Measurements from ENCODE around the gene VSIG10L2. TPM values are rescaled to one million over a fixed set of nuclear protein-coding genes. Genes with fewer than 3 reads are reported as not detected.
A peak's percentile ranks its signal among the peaks of the same experiment; 100 is the strongest.

Gene VSIG10L2
- total and polyA plus RNA-seq, 2 donors = 0.08 to 0.48 TPM

DNA sequence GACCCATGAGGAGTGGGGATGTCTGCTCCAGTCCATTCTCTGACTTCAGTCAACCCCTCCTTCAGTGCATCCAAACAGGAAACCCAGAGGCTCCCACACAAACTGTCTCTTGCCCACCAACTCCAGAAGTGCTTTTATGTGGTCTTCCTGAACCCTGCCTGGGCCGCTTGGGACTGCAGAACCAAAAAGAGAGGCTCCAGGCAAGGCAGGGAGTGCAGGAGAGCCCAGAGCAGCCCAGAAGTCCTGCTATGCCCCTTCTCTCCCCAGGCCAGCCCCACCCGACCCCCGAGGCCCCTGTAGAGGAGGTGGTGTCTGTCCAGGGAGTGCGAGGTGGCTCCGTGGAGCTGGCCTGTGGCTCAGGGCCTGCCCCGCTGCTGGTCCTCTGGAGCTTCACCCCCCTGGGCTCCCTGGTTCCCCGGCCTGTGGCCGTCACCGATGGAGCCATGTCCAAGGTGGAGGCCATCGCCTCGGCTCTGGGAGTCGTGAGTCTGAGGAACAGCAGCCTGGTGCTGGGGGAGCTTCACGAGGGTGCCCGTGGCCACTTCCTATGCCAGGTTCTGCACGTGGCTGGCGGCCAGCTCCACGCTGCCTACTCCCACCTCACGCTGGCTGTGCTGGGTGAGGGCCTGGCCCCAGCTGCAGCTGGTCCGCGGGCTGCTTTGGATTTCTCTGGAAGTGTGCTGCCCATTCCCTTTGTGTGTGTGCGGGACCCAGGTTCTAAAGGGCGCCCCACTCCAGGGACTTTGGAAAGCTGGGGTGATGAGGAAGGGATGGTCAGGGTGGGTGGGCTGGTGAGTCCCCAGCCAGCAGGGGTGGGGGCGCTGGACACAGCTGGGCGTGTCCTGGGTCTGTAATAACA lies 1.8 kb downstream of the VSIG10L2 start:
- Histone ChIP-seq H3K36me3 (ENCODE audit: insufficient read depth) (no peaks in the 10 kb centered on the region), H3K27ac (ENCODE audit: low read depth) (no peak overlapping the region), H3K4me3 (ENCODE audit: low read depth, low read length) (no peak overlapping the region), H3K4me1 (ENCODE audit: insufficient read depth) (no peaks in the 10 kb centered on the region)
- whole genome bisulfite sequencing = 88% methylated on average over 24 of the region's 24 CpGs
- no peak for DNase-seq (ENCODE audit: extremely low spot score)

DNA sequence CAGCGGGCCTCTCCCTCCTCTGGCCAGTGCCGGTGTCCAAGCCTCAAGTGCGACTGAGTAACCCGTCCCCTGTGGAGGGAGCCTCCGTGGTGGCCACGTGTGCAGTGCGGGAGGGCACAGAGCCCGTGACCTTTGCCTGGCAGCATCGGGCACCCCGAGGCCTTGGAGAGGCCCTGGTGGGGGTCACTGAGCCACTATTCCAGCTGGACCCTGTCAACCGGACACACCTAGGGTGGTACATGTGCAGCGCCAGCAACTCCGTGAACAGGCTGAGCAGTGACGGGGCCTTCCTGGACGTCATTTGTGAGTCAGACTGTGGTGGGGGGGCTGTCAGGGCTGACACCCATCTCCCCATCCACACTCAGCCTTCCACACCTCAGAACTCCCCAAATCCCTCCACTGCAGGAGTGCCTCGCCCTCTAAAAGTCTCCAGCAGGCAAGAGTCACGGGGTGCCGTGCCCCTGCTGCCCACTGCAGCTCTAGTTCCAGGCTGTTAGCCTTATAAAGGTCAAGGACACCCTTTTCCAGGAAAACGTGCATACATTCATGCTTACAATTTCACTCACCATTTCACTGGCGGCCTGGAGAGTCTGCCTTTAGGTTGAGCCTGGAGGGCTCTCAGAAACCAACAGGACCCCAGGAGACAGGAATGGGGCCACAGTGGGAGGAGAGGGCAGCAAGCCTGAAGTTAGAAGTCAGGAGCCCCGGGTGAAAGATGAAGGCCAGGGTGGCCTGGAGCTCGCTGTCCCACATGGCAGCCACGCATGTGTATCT lies 2.6 kb downstream of the VSIG10L2 start:
- Histone ChIP-seq H3K36me3 (ENCODE audit: insufficient read depth) (no peaks in the 10 kb centered on the region), H3K4me3 (ENCODE audit: low read depth, low read length) (no peak overlapping the region), H3K4me1 (ENCODE audit: insufficient read depth) (no peaks in the 10 kb centered on the region), H3K27ac (ENCODE audit: low read depth) (no peak overlapping the region)
- WGBS = 89% methylated on average over 23 of the region's 23 CpGs
- no peak for DNase-seq (ENCODE audit: extremely low spot score)

DNA sequence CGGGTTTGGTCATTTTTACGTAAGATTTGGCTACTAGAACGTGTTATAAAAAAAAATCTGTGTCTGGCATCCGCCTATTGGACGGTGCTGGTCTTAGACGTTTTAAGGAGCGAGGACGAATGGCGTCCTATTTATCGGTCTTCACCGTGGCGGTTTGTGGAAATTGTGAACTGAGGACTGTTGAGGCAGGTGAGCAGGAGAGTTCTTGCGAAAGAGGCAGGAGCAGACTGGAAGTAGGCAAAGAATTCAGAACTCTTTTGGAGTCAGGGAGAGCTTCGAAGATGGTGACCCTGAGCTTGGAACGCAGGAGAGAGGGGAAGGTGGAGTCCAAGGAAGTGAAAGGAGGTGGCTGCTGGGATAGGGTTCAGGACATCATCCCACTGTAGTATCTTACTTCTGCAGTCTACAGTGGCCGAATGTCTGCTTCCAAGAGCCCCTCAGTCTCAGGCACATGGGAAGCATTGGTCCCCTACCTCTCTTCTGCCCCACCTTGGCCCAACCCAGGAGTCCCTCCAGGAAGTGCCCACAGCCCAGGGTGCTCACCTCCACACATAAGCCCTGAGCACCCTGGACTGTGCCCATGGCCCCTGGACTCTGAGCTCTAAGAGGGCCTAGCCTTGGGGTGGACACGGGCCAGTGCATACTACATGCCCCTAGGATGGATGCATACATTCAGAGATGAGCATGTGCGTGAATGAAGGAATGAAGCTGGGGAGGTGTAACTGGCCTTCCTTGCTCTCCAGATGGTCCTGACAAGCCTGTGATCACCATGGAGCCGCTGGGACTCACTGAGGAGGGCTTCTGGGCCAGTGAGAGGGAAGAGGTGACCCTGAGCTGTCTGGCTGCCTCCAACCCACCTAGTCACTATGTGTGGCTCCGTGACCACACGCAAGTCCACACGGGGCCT lies 3.7 kb downstream of the VSIG10L2 start:
- no peaks in the 10 kb centered on the region for H3K4me1 ChIP-seq (ENCODE audit: insufficient read depth)
- no peak overlapping the region for H3K4me3 ChIP-seq (ENCODE audit: low read depth, low read length)
- 95% methylated on average over 22 of the region's 22 CpGs for WGBS
- DNase-seq (ENCODE audit: extremely low spot score) = no peak
- H3K36me3 ChIP-seq (ENCODE audit: insufficient read depth) = no peaks in the 10 kb centered on the region
- no peak overlapping the region for H3K27ac ChIP-seq (ENCODE audit: low read depth)

GRCh38 chr11:125950178-125950490 lies 4.3 kb downstream of the VSIG10L2 start:
- H3K36me3 ChIP-seq (ENCODE audit: insufficient read depth) = no peaks in the 10 kb centered on the region
- no peak overlapping the region for H3K27ac ChIP-seq (ENCODE audit: low read depth)
- no peaks in the 10 kb centered on the region for H3K4me1 ChIP-seq (ENCODE audit: insufficient read depth)
- WGBS = 95% methylated on average over 11 of the region's 11 CpGs
- no peak for DNase-seq (ENCODE audit: extremely low spot score)
- no peak overlapping the region for H3K4me3 ChIP-seq (ENCODE audit: low read depth, low read length)

DNA sequence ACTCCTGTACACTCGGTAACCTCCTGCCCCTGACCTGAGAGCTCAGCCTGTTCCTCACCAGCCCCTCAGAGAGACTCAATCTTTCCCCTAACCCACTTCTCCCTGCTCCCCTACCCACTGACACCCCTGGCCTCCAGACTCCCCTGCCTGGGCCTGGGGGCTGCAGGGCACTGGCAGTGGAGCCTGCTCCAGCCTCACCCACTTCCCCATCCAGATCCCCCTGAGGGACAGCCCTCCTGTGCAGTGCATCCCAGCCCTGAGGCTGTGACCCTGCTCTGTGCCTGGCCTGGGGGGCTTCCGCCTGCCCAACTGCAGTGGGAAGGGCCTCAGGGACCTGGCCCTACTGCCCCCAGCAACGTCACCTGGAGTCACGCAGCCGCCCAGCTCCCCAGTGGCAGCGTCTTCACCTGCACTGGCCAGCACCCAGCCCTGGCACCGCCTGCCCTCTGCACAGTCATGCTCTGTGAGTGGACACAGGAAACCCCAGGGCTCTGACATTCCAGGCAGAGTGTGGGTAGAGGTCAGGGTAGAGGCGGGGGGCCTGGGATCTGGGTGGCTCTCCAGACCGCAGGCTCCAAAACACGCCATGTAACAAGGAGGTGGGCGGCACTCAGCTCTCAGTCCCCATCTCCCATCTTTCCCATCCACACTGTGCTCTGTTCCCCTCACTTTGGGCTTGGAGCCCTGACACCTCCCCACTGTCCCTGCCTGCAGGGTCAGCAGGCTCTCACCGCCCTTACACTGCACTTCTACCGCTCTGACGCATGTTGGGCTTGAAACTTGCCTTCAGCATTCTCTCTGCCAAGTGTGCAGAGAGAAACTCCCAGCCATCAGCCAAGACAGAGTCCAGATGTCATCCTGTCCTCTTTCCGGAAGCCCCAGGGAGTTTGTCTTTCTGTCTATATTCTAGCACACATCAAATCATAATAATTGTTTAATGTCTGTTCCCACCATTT lies 5.1 kb downstream of the VSIG10L2 start:
- Histone ChIP-seq H3K27ac (ENCODE audit: low read depth) (no peak overlapping the region), H3K36me3 (ENCODE audit: insufficient read depth) (no peaks in the 10 kb centered on the region), H3K4me1 (ENCODE audit: insufficient read depth) (no peaks in the 10 kb centered on the region), H3K4me3 (ENCODE audit: low read depth, low read length) (no peak overlapping the region)
- DNase-seq (ENCODE audit: extremely low spot score) = peak; percentile 56
- 60% methylated on average over 15 of the region's 15 CpGs for WGBS

DNA sequence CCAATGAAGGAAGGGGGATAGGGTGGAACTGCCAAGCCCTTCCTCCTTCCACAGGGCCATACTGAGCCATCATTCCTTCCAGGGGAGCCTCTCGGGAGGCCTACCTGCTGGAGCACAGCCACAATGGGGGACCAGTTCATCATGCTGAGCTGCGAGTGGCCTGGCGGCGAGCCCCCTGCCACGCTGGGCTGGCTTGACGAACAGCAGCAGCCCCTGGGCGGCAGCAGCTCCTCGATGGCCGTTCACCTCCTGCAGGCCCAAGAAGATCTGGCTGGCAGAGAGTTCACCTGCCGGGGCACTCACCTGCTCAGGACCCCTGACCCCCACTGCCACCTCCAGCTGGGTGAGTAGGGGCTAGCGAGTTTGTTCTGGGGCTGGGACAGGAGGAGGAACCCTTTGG lies 5.9 kb downstream of the VSIG10L2 start:
- DNase-seq (ENCODE audit: extremely low spot score) = no peak
- no peak overlapping the region for H3K27ac ChIP-seq (ENCODE audit: low read depth)
- H3K4me1 ChIP-seq (ENCODE audit: insufficient read depth) = no peaks in the 10 kb centered on the region
- WGBS = 64% methylated on average over 11 of the region's 11 CpGs
- no peak overlapping the region for H3K4me3 ChIP-seq (ENCODE audit: low read depth, low read length)
- H3K36me3 ChIP-seq (ENCODE audit: insufficient read depth) = no peaks in the 10 kb centered on the region

DNA sequence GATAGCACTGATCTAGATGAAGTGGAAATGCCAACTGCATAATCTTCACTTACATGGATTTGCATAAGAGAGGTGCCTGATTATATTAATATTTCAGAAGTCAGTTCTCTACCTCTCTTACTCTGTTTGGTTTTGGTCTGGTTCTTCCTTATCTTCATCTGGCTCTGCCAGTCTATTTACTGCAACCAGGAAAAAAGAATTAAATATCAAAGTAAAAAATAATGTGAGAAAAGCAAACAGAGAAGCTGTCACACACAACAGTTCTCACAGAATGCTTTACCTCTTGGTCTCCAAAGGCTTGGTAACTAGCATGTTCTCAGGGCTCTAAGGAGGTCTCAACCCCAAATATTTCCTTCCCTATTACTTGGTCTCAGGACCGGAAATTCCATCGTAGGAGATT lies 6.7 kb downstream of the VSIG10L2 start:
- DNase-seq (ENCODE audit: extremely low spot score) = no peak
- no peak overlapping the region for H3K4me3 ChIP-seq (ENCODE audit: low read depth, low read length)
- H3K27ac ChIP-seq (ENCODE audit: low read depth) = no peak overlapping the region
- 56% methylated on average over 2 of the region's 2 CpGs for WGBS
- H3K4me1 ChIP-seq (ENCODE audit: insufficient read depth) = no peaks in the 10 kb centered on the region
- H3K36me3 ChIP-seq (ENCODE audit: insufficient read depth) = no peaks in the 10 kb centered on the region

GRCh38 chr11:125952973-125953372 lies 7.1 kb downstream of the VSIG10L2 start:
- H3K27ac ChIP-seq (ENCODE audit: low read depth) = peak overlapping the region; percentile 53
- H3K4me1 ChIP-seq (ENCODE audit: insufficient read depth) = no peaks in the 10 kb centered on the region
- H3K4me3 ChIP-seq (ENCODE audit: low read depth, low read length) = no peak overlapping the region
- peak; percentile 79 for DNase-seq (ENCODE audit: extremely low spot score)
- H3K36me3 ChIP-seq (ENCODE audit: insufficient read depth) = no peaks in the 10 kb centered on the region
- 31% methylated on average over 7 of the region's 7 CpGs for WGBS

GRCh38 chr11:125953401-125953935 lies 7.6 kb downstream of the VSIG10L2 start:
- Histone ChIP-seq H3K4me1 (ENCODE audit: insufficient read depth) (no peaks in the 10 kb centered on the region), H3K27ac (ENCODE audit: low read depth) (peak overlapping the region; percentile 53)
- 79% methylated on average over 20 of the region's 20 CpGs for WGBS

GRCh38 chr11:125954123-125954944 lies 8.5 kb downstream of the VSIG10L2 start:
- Histone ChIP-seq H3K36me3 (ENCODE audit: insufficient read depth) (no peaks in the 10 kb centered on the region), H3K27ac (ENCODE audit: low read depth) (no peak overlapping the region), H3K4me1 (ENCODE audit: insufficient read depth) (no peaks in the 10 kb centered on the region), H3K4me3 (ENCODE audit: low read depth, low read length) (no peak overlapping the region)
- no peak for DNase-seq (ENCODE audit: extremely low spot score)
- WGBS = 93% methylated on average over 21 of the region's 21 CpGs

More at GRCh38 chr11:125953401-125953935, 7.6 kb downstream of the VSIG10L2 start:
- H3K4me3 ChIP-seq (ENCODE audit: low read depth, low read length) = no peak overlapping the region
- no peaks in the 10 kb centered on the region for H3K36me3 ChIP-seq (ENCODE audit: insufficient read depth)
- no peak for DNase-seq (ENCODE audit: extremely low spot score)

GRCh38 chr11:125954945-125955640 lies 9.2 kb downstream of the VSIG10L2 start:
- 96% methylated on average over 15 of the region's 15 CpGs for WGBS
- Histone ChIP-seq H3K27ac (ENCODE audit: low read depth) (no peak overlapping the region), H3K4me1 (ENCODE audit: insufficient read depth) (no peaks in the 10 kb centered on the region), H3K36me3 (ENCODE audit: insufficient read depth) (no peaks in the 10 kb centered on the region), H3K4me3 (ENCODE audit: low read depth, low read length) (no peak overlapping the region)
- DNase-seq (ENCODE audit: extremely low spot score) = no peak
